K562 (cell line): ENCODE measurements around the gene CKAP2. TPM values are rescaled to one million over a fixed set of nuclear protein-coding genes. Genes with fewer than 3 reads are reported as not detected.
"Not testable (repeated sequence)": the region's sequence is repeated elsewhere in the genome, so short reads cannot be mapped to it uniquely, and the experiment has no call there.

Experiments
- ATAC-seq: fragments of 200-7000 bp; cut with Tn5 transposase; 3 replicates; pipeline ENCODE4 v1.9.1; 2020; ENCODE audit warnings: moderate library complexity
- BruUV-seq: library from RNA; stranded (reverse); fragments of 400-500 nt; replicated peaks from 2 replicates; lab custom pipeline; 2021; lab: Mats Ljungman, UMichigan
- CTCF ChIA-PET: fragments of 300-600 bp; formaldehyde crosslinking; extraction: SDS; loops from one replicate; lab custom pipeline; 2021; ENCODE audit warnings: low intra/inter-chr PET ratio; lab: Yijun Ruan, JAX
- POLR2A ChIA-PET: fragments of 300-600, 350-650 bp; sonication (Branson Sonifier 250); formaldehyde crosslinking; extraction: SDS; loops from one replicate; lab custom pipeline; 2021; ENCODE audit warnings: antibody characterized with exemption, inconsistent platforms; lab: Yijun Ruan, JAX
- DNase-seq, 4 experiments: peaks; one replicate each; pipeline versions ENCODE4 v3.0.0 to v3.0.0-alpha.2; 2011 to 2018; ENCODE audit warnings: low spot score in 3 of 4, mixed read lengths in 3 of 4; ENCODE audit errors: extremely low read depth in 1 of 4
- FAIRE-seq: peaks from 2 replicates; lab custom pipeline; 2011; peaks lifted over from hg19 to GRCh38; lab: Jason Lieb, UNC
- H2AFZ ChIP-seq: 2 replicates; pipeline ENCODE4 v1.6.0; 2011; ENCODE audit warnings: low read depth, low read length, control low read depth, inconsistent platforms
- H3K27ac ChIP-seq: fragments of 200-600 bp; 3 replicates; pipeline ENCODE4 v1.8.0; 2011; ENCODE audit warnings: low read depth, mild to moderate bottlenecking, control low read depth, inconsistent platforms, low read length, moderate library complexity, mixed read lengths; ENCODE audit errors: extremely low read depth
- H3K27me3 ChIP-seq, 2 experiments: fragments of 300-600 bp in 1 of 2; 2 replicates in 1 of 2; 3 replicates in 1 of 2; pipeline versions ENCODE4 v1.6.0 to v1.8.0; 2011; ENCODE audit warnings: inconsistent platforms in 2 of 2, low read length in 2 of 2, mild to moderate bottlenecking in 1 of 2, mixed read lengths in 1 of 2, moderate library complexity in 1 of 2; ENCODE audit not compliant: control insufficient read depth in 2 of 2, insufficient read depth in 2 of 2
- H3K36me3 ChIP-seq: fragments of 300-600 bp; 3 replicates; pipeline ENCODE4 v1.8.0; 2011; ENCODE audit warnings: mild to moderate bottlenecking, low read length, inconsistent platforms; ENCODE audit not compliant: control insufficient read depth, insufficient read depth
- H3K4me1 ChIP-seq, 2 experiments: fragments of 200-600 bp in 1 of 2; replicated peaks in 1 of 2; 2 replicates in 1 of 2; 3 replicates in 1 of 2; pipeline versions ENCODE4 v1.5.1 to v1.8.0; 2011; ENCODE audit warnings: inconsistent platforms in 2 of 2, low read length in 2 of 2, mild to moderate bottlenecking in 1 of 2, mixed read lengths in 1 of 2, moderate library complexity in 1 of 2; ENCODE audit not compliant: control insufficient read depth in 2 of 2, insufficient read depth in 2 of 2
- H3K4me2 ChIP-seq: 2 replicates; pipeline ENCODE4 v1.6.1; 2011; ENCODE audit warnings: low read length, control low read depth, inconsistent platforms, mixed read lengths; ENCODE audit not compliant: insufficient read depth
- H3K4me3 ChIP-seq: fragments of 200-600 bp; sonication (generic), shearing (Covaris generic); 2 replicates; pipeline ENCODE4 v1.5.1; 2016; ENCODE audit warnings: control low read depth, inconsistent platforms
- H3K79me2 ChIP-seq: fragments of 200-600 bp; 3 replicates; pipeline ENCODE4 v1.8.0; 2011; ENCODE audit warnings: low read length, inconsistent platforms; ENCODE audit not compliant: control insufficient read depth, insufficient read depth
- H3K9ac ChIP-seq, 2 experiments: 2 replicates each; pipeline versions ENCODE4 v1.6.0 to v1.6.1; 2011; ENCODE audit warnings: low read depth in 2 of 2, low read length in 2 of 2, control low read depth in 1 of 2, inconsistent platforms in 1 of 2, mild to moderate bottlenecking in 1 of 2, mixed read lengths in 1 of 2; ENCODE audit not compliant: insufficient read depth in 1 of 2
- H3K9me1 ChIP-seq: one replicate; pipeline ENCODE4 v1.6.0; 2011; ENCODE audit warnings: inconsistent platforms, mild to moderate bottlenecking, low read length, moderate library complexity; ENCODE audit not compliant: control insufficient read depth, insufficient read depth
- H3K9me3 ChIP-seq: replicated peaks from 2 replicates; pipeline ENCODE4 v1.5.1; 2011; ENCODE audit warnings: low read depth, low read length, inconsistent platforms; ENCODE audit not compliant: control insufficient read depth, insufficient read depth
- H4K20me1 ChIP-seq: replicated peaks from 2 replicates; pipeline ENCODE4 v1.6.1; 2011; ENCODE audit warnings: low read length, inconsistent platforms, mixed read lengths; ENCODE audit not compliant: control insufficient read depth, insufficient read depth
- DEAF1 ChIP-seq: fragments of 450-650 bp; formaldehyde crosslinking; IDR thresholded peaks from 2 replicates; pipeline ENCODE4 v1.4.0; 2020; ENCODE audit warnings: mild to moderate bottlenecking, moderate library complexity
- PHF20 ChIP-seq: fragments of 450-650 bp; IDR thresholded peaks from 2 replicates; pipeline ENCODE4 v1.6.1; 2018; ENCODE audit not compliant: partially characterized antibody
- RBM14 ChIP-seq: fragments of 200-400 bp; formaldehyde crosslinking; IDR thresholded peaks from 2 replicates; pipeline ENCODE4 v1.6.1; 2018; ENCODE audit warnings: low read depth, mild to moderate bottlenecking, low read length, moderate library complexity, borderline replicate concordance; ENCODE audit not compliant: insufficient read depth
- RBM15 ChIP-seq: fragments of 200-400 bp; formaldehyde crosslinking; IDR thresholded peaks from 2 replicates; pipeline ENCODE4 v1.6.1; 2018; ENCODE audit warnings: mild to moderate bottlenecking, low read length, moderate library complexity; ENCODE audit not compliant: insufficient read depth
- ZNF75A ChIP-seq: fragments of 450-650 bp; formaldehyde crosslinking; IDR thresholded peaks from 2 replicates; pipeline ENCODE4 v1.4.0; 2020; ENCODE audit warnings: mild to moderate bottlenecking
- WGBS: fragments of 100-300 bp; shearing (Covaris generic); methylation state at CpG from one replicate; pipeline ENCODE4 v1.1.6; 2016; ENCODE audit warnings: low coverage, mixed read lengths; ENCODE audit not compliant: insufficient coverage; ENCODE audit errors: missing lambda C conversion rate; 5-methylcytosine and 5-hydroxymethylcytosine counted together
- in situ Hi-C: fragments of 300-500 bp; cut with MboI; formaldehyde crosslinking; loops from 4 replicates; pipeline ENCODE4 v1.15.0; 2018; ENCODE audit warnings: inconsistent platforms, mixed read lengths
- intact Hi-C: fragments of 100-400 bp; cut with micrococcal nuclease; formaldehyde crosslinking; loops from 2 replicates; pipeline ENCODE4 v1.14.2; 2022
- polyA plus RNA-seq, 8 experiments: library from polyadenylated mRNA; depleted of rRNA in 4 of 8; stranded (reverse) in 5 of 8; unstranded in 3 of 8; fragments of >200 nt; fragmentation: Nextera tagmentation in 2 of 8; fragmentation: Illumina TruSeq in 1 of 8; extraction: Ambion mirVana in 2 of 8; extraction: Trizol in 1 of 8; gene quantifications; 2 replicates each; pipeline versions ENCODE4 v1.2.1 to v1.2.3, GENCODE V29; 2011 to 2014; ENCODE audit warnings: inconsistent platforms in 1 of 8, missing spikeins in 1 of 8
- total RNA-seq, 7 experiments: library from RNA; depleted of rRNA in 6 of 7; stranded (reverse); fragments of >200 nt in 6 of 7; fragmentation: Illumina TruSeq in 2 of 7; extraction: Trizol in 2 of 7; gene quantifications; 2 replicates each; pipeline versions ENCODE4 v1.2.1 to v1.2.3, GENCODE V29; 2011 to 2021; ENCODE audit warnings: low replicate concordance in 1 of 7

The CKAP2 gene
- total and polyA plus RNA-seq, 9 of the 15 experiments (the other 6 are each of a cell fraction or from before 2014, with no cell fraction given) = 21.9 to 63.5 (median 34.8) TPM

- H3K27ac ChIP-seq = no peak overlapping the region
- whole genome bisulfite sequencing = 25% methylated on average over 4 of the region's 4 CpGs
- in situ Hi-C loops (no loop called here), intact Hi-C loops (no loop called here)
- no peaks in the 10 kb centered on the region; a peak in 1 of 5 replicates for H3K27me3 ChIP-seq
- TF ChIP-seq RBM14 (no peak), RBM15 (no peak), DEAF1 (CRISPR knock-in tag) (no peak), PHF20 (no peak), ZNF75A (no peak)
- TF ChIP-seq, all 486 proteins: peak for 0
- POLR2A ChIA-PET = interaction anchor here (1.5 kb wide), 1 partner anchor 15 kb away, joined by 4 read pairs; no protein-coding TSS in a partner anchor
- ATAC-seq (no peak), FAIRE-seq (no peak), DNase-seq (no peak)
- Histone ChIP-seq H3K9me1 (no peaks in the 10 kb centered on the region), H3K4me3 (no peak overlapping the region), H3K4me2 (no peak overlapping the region), H2AFZ (no peak overlapping the region), H3K79me2 (no peaks in the 10 kb centered on the region), H3K4me1 (no peaks in the 10 kb centered on the region), H3K36me3 (peaks cover 4% of the 10 kb centered on the region; the same call in 1 of the 3 replicates), H3K9me3 (no peaks in the 10 kb centered on the region), H4K20me1 (no peaks in the 10 kb centered on the region), H3K9ac (no peak overlapping the region)
- CTCF ChIA-PET = no interaction called here
- no TSS peak for BruUV-seq
Observed at GRCh38 chr13:52406629-52407028, 48.6 kb upstream of the CKAP2 start.

GRCh38 chr13:52407436-52407835 lies 47.8 kb upstream of the CKAP2 start:
- H4K20me1 ChIP-seq, CTCF ChIA-PET, H3K4me1 ChIP-seq, H3K9ac ChIP-seq, H2AFZ ChIP-seq, H3K27me3 ChIP-seq, BruUV-seq, ATAC-seq, H3K4me3 ChIP-seq, H3K9me3 ChIP-seq, H3K9me1 ChIP-seq, intact Hi-C loops, H3K79me2 ChIP-seq, DNase-seq, FAIRE-seq, H3K27ac ChIP-seq, H3K4me2 ChIP-seq, in situ Hi-C loops: not testable (repeated sequence)
- 93% methylated on average over 3 of the region's 12 CpGs for WGBS
- POLR2A ChIA-PET = interaction anchor here (0.6 to 1.5 kb wide), 2 partner anchors 15 to 865 kb away, joined by 3 to 4 read pairs; no protein-coding TSS in a partner anchor
- H3K36me3 ChIP-seq = peaks cover 12% of the 10 kb centered on the region; the same call in 2 of the 3 replicates
